CD14-positive monocyte (primary cell): ENCODE measurements around the gene DHCR24. TPM values are rescaled to one million over a fixed set of nuclear protein-coding genes. Genes with fewer than 3 reads are reported as not detected.

Source experiments
- DNase-seq, 3 donors: peaks; one replicate each; pipeline ENCODE4 v3.0.0-alpha.2; 2011 to 2022
- H2AFZ ChIP-seq: 2 replicates; pipeline ENCODE4 v1.6.0; 2012; ENCODE audit warnings: mild to moderate bottlenecking, low read depth, low read length, inconsistent platforms; ENCODE audit not compliant: insufficient read depth, poor library complexity, severe bottlenecking
- H3K27ac ChIP-seq, 2 donors: 1 replicate in 1 of 2; 2 replicates in 1 of 2; pipeline ENCODE4 v1.5.1; 2012 to 2013; ENCODE audit warnings: low read length in 2 of 2, control low read depth in 1 of 2, inconsistent platforms in 1 of 2, low read depth in 1 of 2, mild to moderate bottlenecking in 1 of 2
- H3K27me3 ChIP-seq, 2 donors: one replicate each; pipeline versions ENCODE4 v1.6.0 to v1.6.1; 2011 to 2013; ENCODE audit warnings: low read length in 2 of 2; ENCODE audit not compliant: control insufficient read depth in 2 of 2, insufficient read depth in 2 of 2
- H3K36me3 ChIP-seq, 2 donors: replicated peaks in 1 of 2; 1 replicate in 1 of 2; 2 replicates in 1 of 2; pipeline versions ENCODE4 v1.5.1 to v1.6.1; 2012 to 2013; ENCODE audit warnings: low read length in 2 of 2, control low read depth in 1 of 2, inconsistent platforms in 1 of 2, mild to moderate bottlenecking in 1 of 2; ENCODE audit not compliant: insufficient read depth in 2 of 2, control insufficient read depth in 1 of 2
- H3K4me1 ChIP-seq, 2 donors: 1 replicate in 1 of 2; 2 replicates in 1 of 2; pipeline versions ENCODE4 v1.5.1 to v1.6.1; 2012 to 2013; ENCODE audit warnings: low read length in 2 of 2, control low read depth in 1 of 2, inconsistent platforms in 1 of 2, mild to moderate bottlenecking in 1 of 2, moderate library complexity in 1 of 2; ENCODE audit not compliant: insufficient read depth in 2 of 2, control insufficient read depth in 1 of 2
- H3K4me2 ChIP-seq: replicated peaks from 2 replicates; pipeline ENCODE3; 2012; ENCODE audit warnings: low read length, moderate library complexity, mild to moderate bottlenecking; ENCODE audit not compliant: poor library complexity, severe bottlenecking; ENCODE audit errors: extremely low read depth
- H3K4me3 ChIP-seq, 3 experiments: fragments of 200-600 bp in 1 of 3; sonication (generic) in 1 of 3; replicated peaks in 1 of 3; 1 replicate in 2 of 3; 2 replicates in 1 of 3; pipeline ENCODE4 v1.5.1; 2011 to 2013; ENCODE audit warnings: low read length in 3 of 3, mild to moderate bottlenecking in 3 of 3, control low read depth in 2 of 3, low read depth in 2 of 3, inconsistent platforms in 1 of 3, moderate library complexity in 1 of 3
- H3K79me2 ChIP-seq: 2 replicates; pipeline ENCODE4 v1.6.0; 2012; ENCODE audit warnings: mild to moderate bottlenecking, control low read depth, inconsistent platforms, low read length, moderate library complexity; ENCODE audit not compliant: insufficient read depth
- H3K9ac ChIP-seq: 2 replicates; pipeline ENCODE4 v1.6.0; 2017; ENCODE audit warnings: low read length, mild to moderate bottlenecking; ENCODE audit not compliant: insufficient read depth, poor library complexity, severe bottlenecking
- H3K9me3 ChIP-seq, 2 donors: replicated peaks in 1 of 2; 1 replicate in 1 of 2; 2 replicates in 1 of 2; pipeline versions ENCODE4 v1.5.1 to v1.6.1; 2012 to 2013; ENCODE audit warnings: low read length in 2 of 2, control low read depth in 1 of 2; ENCODE audit not compliant: control insufficient read depth in 1 of 2, insufficient read depth in 1 of 2
- H4K20me1 ChIP-seq: 2 replicates; pipeline ENCODE4 v1.6.0; 2012; ENCODE audit warnings: mild to moderate bottlenecking, low read length, control low read depth, moderate library complexity; ENCODE audit not compliant: insufficient read depth
- H3K27ac Mint-ChIP-seq, 7 donors: one replicate each; pipeline ENCODE4 v1.8.0; 2020; ENCODE audit warnings: mild to moderate bottlenecking in 7 of 7, mixed read lengths in 7 of 7, moderate library complexity in 6 of 7, inconsistent platforms in 2 of 7
- H3K27me3 Mint-ChIP-seq, 3 donors: one replicate each; pipeline ENCODE4 v1.8.0; 2021 to 2022; ENCODE audit warnings: low read depth in 3 of 3, mild to moderate bottlenecking in 3 of 3, mixed read lengths in 3 of 3, moderate library complexity in 3 of 3, inconsistent platforms in 1 of 3
- H3K36me3 Mint-ChIP-seq, 2 donors: one replicate each; pipeline ENCODE4 v1.8.0; 2020; ENCODE audit warnings: mixed read lengths in 2 of 2, inconsistent platforms in 1 of 2, mild to moderate bottlenecking in 1 of 2
- H3K4me1 Mint-ChIP-seq: one replicate; pipeline ENCODE4 v1.8.0; 2020; ENCODE audit warnings: mild to moderate bottlenecking, mixed read lengths
- H3K4me3 Mint-ChIP-seq, 2 donors: one replicate each; pipeline ENCODE4 v1.8.0; 2020; ENCODE audit warnings: mild to moderate bottlenecking in 2 of 2, mixed read lengths in 2 of 2, moderate library complexity in 1 of 2
- H3K9me3 Mint-ChIP-seq, 7 donors: one replicate each; pipeline ENCODE4 v1.8.0; 2020 to 2022; ENCODE audit warnings: mixed read lengths in 7 of 7, mild to moderate bottlenecking in 6 of 7, moderate library complexity in 6 of 7, inconsistent platforms in 2 of 7
- WGBS: methylation state at CpG from one replicate; pipeline ENCODE4 v1.1.5; 2013; ENCODE audit warnings: missing lambda C conversion rate; ENCODE audit not compliant: insufficient coverage; 5-methylcytosine and 5-hydroxymethylcytosine counted together
- intact Hi-C, 2 donors: fragments of 100-400 bp; cut with micrococcal nuclease; formaldehyde crosslinking; loops; one replicate each; pipeline versions ENCODE4 v1.15.0 to v1.15.1; 2023
- polyA plus RNA-seq, 3 donors: library from polyadenylated mRNA; depleted of rRNA in 1 of 3; unstranded in 2 of 3; stranded (reverse) in 1 of 3; fragments of 300-500 nt in 2 of 3; fragments of >200 nt in 1 of 3; fragmentation: Illumina TruSeq in 2 of 3; gene quantifications; 1 replicate in 2 of 3; 2 replicates in 1 of 3; pipeline ENCODE4 v1.2.3, GENCODE V29; 2012 to 2021
- TF ChIP-seq, protein P1 (sequence below): fragments of 200-600 bp; IDR thresholded peaks from one replicate; pipeline ENCODE4 v1.8.0; 2022; ENCODE audit warnings: antibody characterized with exemption, mild to moderate bottlenecking

The DHCR24 gene
- polyA plus RNA-seq, 3 donors = 0.48 to 3.5 (median 3.0) TPM

DNA sequence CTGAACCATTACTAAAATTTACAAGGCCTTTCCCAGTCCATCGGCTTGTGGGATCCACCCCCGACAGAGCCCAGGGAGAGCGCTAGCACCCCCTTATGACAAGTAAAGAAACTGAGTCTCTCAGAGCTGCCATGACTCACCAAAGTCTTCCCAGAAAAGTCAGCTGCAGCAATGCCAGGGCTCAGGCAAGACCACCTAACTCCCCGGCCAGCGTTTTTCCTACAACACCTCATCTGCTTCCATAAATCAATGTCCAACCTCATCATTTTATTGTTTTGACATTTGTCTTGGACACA, 15.0 kb downstream of the DHCR24 start:
- DNase-seq = no peak
- no peaks in the 10 kb centered on the region for H3K9me3 Mint-ChIP-seq
- H3K27me3 Mint-ChIP-seq = no peaks in the 10 kb centered on the region
- intact Hi-C loops = no loop called here
- H3K27me3 ChIP-seq = no peaks in the 10 kb centered on the region
- H3K4me1 Mint-ChIP-seq = no peaks in the 10 kb centered on the region
- H3K4me1 ChIP-seq = no peaks in the 10 kb centered on the region
- H4K20me1 ChIP-seq = no peaks in the 10 kb centered on the region
- H3K4me2 ChIP-seq = no peak overlapping the region
- no peak overlapping the region for H3K9ac ChIP-seq
- TF ChIP-seq, protein P1, sequence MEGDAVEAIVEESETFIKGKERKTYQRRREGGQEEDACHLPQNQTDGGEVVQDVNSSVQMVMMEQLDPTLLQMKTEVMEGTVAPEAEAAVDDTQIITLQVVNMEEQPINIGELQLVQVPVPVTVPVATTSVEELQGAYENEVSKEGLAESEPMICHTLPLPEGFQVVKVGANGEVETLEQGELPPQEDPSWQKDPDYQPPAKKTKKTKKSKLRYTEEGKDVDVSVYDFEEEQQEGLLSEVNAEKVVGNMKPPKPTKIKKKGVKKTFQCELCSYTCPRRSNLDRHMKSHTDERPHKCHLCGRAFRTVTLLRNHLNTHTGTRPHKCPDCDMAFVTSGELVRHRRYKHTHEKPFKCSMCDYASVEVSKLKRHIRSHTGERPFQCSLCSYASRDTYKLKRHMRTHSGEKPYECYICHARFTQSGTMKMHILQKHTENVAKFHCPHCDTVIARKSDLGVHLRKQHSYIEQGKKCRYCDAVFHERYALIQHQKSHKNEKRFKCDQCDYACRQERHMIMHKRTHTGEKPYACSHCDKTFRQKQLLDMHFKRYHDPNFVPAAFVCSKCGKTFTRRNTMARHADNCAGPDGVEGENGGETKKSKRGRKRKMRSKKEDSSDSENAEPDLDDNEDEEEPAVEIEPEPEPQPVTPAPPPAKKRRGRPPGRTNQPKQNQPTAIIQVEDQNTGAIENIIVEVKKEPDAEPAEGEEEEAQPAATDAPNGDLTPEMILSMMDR = no peak
- H3K27ac Mint-ChIP-seq = no peak overlapping the region
- H2AFZ ChIP-seq = no peak overlapping the region
- WGBS = 95% methylated on average over 5 of the region's 5 CpGs
- H3K79me2 ChIP-seq = no peaks in the 10 kb centered on the region
- no peak overlapping the region for H3K4me3 ChIP-seq
- no peak overlapping the region for H3K27ac ChIP-seq
- H3K4me3 Mint-ChIP-seq = no peak overlapping the region
- H3K36me3 ChIP-seq = peaks cover 0 to 20% of the 10 kb centered on the region in 2 donors
- peaks cover 25 to 63% of the 10 kb centered on the region in 2 donors for H3K36me3 Mint-ChIP-seq
- H3K9me3 ChIP-seq = no peaks in the 10 kb centered on the region

DNA sequence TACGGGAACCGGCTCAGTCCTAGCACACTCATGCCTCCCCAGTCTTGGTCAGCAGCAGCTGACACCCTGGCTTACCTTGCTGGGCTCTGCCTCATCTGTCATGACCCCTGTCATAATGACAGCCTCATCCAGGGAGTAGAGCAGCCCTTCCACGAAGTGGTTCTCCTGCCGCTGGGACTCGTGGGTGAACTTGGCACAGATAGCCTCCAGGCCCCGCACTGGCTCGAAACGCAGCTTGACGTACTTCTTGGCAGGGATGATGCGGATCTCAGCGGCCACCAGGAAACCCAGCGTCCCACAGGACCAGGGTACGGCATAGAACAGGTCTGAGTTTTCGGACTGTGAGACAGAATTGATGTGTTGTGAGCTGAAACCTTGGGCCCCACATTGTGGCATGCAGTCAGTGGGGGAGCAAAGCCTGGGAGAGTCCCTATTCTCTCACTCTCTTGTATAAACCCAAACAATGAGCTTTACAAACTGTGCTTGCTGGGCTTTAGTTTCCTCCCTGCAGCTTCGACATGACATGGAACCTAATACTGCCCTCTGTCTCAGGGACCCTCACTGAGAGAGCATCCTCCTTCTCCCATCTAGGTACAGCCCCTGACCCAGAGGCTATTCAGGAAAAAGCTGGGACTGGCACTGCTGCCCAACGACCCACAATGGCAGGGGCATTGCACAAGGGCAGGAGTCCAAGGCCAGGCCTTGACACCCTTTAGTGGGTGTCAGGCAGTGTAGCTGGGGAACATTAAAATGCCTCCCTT, 15.5 kb downstream of the DHCR24 start:
- Mint-ChIP-seq H3K4me3 (no peak overlapping the region), H3K27ac (no peak overlapping the region), H3K9me3 (no peaks in the 10 kb centered on the region), H3K4me1 (no peaks in the 10 kb centered on the region), H3K36me3 (peaks cover 22 to 58% of the 10 kb centered on the region in 2 donors), H3K27me3 (no peaks in the 10 kb centered on the region)
- H3K79me2 ChIP-seq = no peaks in the 10 kb centered on the region
- no peaks in the 10 kb centered on the region for H3K4me1 ChIP-seq
- 95% methylated on average over 15 of the region's 16 CpGs for WGBS
- H2AFZ ChIP-seq = no peak overlapping the region
- peaks cover 0 to 20% of the 10 kb centered on the region in 2 donors for H3K36me3 ChIP-seq
- H3K4me2 ChIP-seq = no peak overlapping the region
- H3K27ac ChIP-seq = no peak overlapping the region
- intact Hi-C loops = no loop called here
- H3K9me3 ChIP-seq = no peaks in the 10 kb centered on the region
- no peaks in the 10 kb centered on the region for H4K20me1 ChIP-seq
- no peak overlapping the region for H3K9ac ChIP-seq
- DNase-seq = no peak
- no peaks in the 10 kb centered on the region for H3K27me3 ChIP-seq
- TF ChIP-seq, protein P1 = no peak
- H3K4me3 ChIP-seq = no peak overlapping the region
